Amygdala (tissue), 56 donors: ENCODE results near the gene DCT.

ENCODE experiments used
- DNase-seq, 56 donors: peaks; one replicate each; lab custom pipeline; 2025; lab: John Stamatoyannopoulos, UW

The DCT gene

GRCh38 chr13:94408314-94409036 is 71.0 kb downstream of the DCT start:
- no peak for DNase-seq

DNA sequence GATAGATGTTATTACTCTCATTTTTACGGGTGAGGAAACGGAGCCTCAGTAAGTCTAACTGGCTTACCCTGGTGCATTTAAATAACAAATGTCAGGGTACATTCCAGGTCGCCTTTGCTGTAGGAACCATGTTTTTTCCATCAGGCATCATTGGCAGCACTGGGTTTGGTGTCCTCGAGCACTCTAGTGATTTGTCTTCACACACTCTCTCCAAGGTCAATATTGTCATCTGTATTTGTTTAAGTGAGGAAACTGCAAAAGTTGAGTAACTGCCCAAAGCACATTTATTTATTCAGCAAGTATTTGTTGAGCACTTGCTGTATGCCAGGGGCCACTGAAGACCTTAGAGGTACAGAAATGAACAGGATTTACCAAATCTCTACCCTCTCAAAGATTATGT is 78.6 kb downstream of the DCT start:
- DNase-seq, result no peak

DNA sequence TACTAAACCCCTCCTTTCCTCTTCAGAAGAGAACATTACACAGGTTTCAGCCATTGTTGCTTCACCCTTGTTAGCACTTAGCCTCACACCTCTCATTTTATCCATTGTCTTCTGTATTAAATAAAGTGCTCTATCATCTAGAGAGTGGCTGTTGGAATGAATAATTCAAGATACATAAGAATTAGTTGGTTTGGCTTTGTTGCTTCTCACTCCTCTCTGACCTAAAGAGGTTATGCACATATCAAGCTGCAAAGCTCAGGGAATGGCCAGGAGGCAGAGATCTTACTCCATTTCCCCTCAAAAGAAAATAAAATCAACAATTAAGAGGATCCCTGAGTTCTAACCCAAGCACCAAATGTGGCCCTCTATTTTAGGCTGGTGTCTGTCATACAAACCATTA is 79.7 kb downstream of the DCT start:
- no peak for DNase-seq

DNA sequence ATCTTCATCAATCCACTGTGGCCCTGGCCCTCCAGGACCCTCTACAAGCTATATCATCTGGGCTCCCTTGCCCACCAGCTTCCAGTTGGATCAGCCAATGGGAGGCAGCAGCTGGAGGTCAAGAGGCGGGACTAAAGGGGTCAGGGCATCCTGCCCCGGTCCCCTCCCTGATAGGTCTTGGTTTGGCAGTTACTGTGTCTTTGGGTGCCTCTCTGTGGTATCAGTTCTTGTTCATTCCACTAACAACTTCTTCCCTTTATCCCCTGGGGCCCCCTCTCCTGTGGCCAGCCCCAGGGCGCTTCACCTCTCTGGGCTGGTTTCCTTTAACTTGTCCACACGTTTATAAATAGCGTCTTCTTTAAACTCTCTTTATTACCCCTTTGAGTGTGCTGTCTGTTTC is 83.6 kb downstream of the DCT start:
- DNase-seq, result no peak

GRCh38 chr13:94394723-94395122 is 84.8 kb downstream of the DCT start:
- no peak for DNase-seq

DNA sequence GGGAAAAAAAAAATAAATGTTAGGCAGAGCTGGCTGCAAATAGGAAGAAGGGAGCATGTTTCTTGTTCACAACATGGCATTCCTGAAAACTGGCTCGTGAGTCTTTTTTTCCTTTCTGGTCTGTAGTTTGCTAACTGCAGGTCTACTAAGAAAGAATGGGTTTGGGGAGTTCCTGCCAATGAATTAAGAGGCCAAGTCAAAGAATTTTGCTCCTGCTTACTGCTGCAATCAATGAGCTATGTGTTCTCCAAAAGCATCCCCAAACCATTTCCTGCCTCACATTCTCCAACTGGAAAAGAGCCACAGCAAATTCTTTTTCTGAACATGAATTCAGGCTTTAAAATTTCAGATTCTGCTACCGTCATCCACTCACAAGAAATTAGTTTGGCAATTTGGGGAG is 88.6 kb downstream of the DCT start:
- no peak for DNase-seq

DNA sequence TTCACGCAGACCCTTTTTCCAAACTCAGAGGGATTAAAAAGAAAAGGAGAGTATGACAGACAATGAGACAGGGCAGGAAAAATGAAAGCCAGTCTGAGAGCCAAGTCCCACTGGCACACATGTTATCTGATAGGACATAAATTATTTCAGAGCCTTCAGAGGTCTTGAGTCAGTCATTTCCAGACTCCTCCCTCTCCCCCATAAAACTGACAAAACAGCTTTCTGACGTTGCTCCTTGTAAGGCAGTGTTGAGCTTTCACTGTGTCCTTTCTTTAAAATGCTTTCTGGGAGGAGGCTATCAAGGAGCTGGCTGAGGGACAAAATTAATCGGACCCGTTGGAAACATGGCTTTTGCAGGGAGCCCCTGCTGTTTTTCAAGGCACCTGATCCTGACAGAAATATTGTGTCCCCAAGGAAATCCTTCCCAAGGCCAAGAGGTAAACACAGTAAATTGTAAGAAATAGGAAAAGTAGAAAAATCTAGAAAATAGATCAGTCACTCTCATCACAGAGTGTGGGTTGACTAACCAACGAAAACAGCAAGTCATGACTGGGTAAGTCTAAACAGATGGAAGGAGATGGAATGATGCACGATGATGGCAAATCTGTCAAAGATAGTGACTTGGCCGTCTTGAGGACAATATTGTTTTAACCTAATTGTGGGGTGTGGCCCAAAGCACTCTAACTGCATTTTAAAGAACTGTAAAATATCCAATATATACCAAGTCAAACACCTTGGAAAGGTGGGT is 89.7 kb downstream of the DCT start:
- DNase-seq, result no peak

- DNase-seq, result no peak
Measured at GRCh38 chr13:94387047-94387446, 92.4 kb downstream of the DCT start.
